DOHH2 (cell line): Measurements from ENCODE around the gene CRACR2A.

Experiments
- CTCF ChIP-seq: fragments of 200-600 bp; sonication (generic); IDR thresholded peaks from one replicate; pipeline ENCODE4 v1.5.1; 2014; ENCODE audit warnings: antibody characterized with exemption, mild to moderate bottlenecking, low read depth, low read length; ENCODE audit not compliant: poor library complexity, severe bottlenecking
- EZH2phosphoT487 ChIP-seq: fragments of 200-600 bp; sonication (generic); IDR thresholded peaks from 2 replicates; pipeline ENCODE4 v1.6.1; 2017; ENCODE audit warnings: borderline replicate concordance, mild to moderate bottlenecking, antibody characterized with exemption, low read length, moderate library complexity, mixed read lengths

- TF ChIP-seq CTCF (no peak), EZH2phosphoT487 (no peak)
Measured at GRCh38 chr12:3757261-3757660, 4.4 kb upstream of the CRACR2A start.
